A549 (cell line): ENCODE measurements around the gene PSMD8. TPM values are rescaled to one million over a fixed set of nuclear protein-coding genes. Genes with fewer than 3 reads are reported as not detected.

Source experiments
- CBX2 ChIP-seq: fragments of 200-600 bp; sonication (generic); IDR thresholded peaks from 2 replicates; pipeline ENCODE4 v1.6.1; 2016; ENCODE audit warnings: low read depth, mild to moderate bottlenecking, borderline replicate concordance
- CBX8 ChIP-seq: fragments of 200-600 bp; sonication (generic); IDR thresholded peaks from 2 replicates; pipeline ENCODE4 v1.6.1; 2016
- CEBPB ChIP-seq, 2 experiments: fragments of >200 bp in 1 of 2; sonication (Bioruptor Twin) in 1 of 2; formaldehyde crosslinking in 1 of 2; IDR thresholded peaks; 2 replicates each; pipeline ENCODE4 v1.6.1; 2012 to 2016
- E2F6 ChIP-seq: IDR thresholded peaks from 2 replicates; pipeline ENCODE4 v1.6.1; 2012; ENCODE audit warnings: low read depth, borderline replicate concordance
- EHMT2 ChIP-seq: fragments of 200-600 bp; sonication (generic); IDR thresholded peaks from 2 replicates; pipeline ENCODE4 v1.6.1; 2016; ENCODE audit warnings: antibody characterized with exemption, low read depth, mild to moderate bottlenecking, moderate library complexity
- ESRRA ChIP-seq: fragments of 150-350 bp; IDR thresholded peaks from 2 replicates; pipeline ENCODE4 v1.6.1; 2014; ENCODE audit warnings: mild to moderate bottlenecking, low read length, borderline replicate concordance
- FOSL2 ChIP-seq, 2 experiments: fragments of 450-650 bp in 1 of 2; fragments of >200 bp in 1 of 2; sonication (Bioruptor Twin) in 1 of 2; formaldehyde crosslinking; IDR thresholded peaks; 2 replicates each; pipeline versions ENCODE4 v1.5.0 to v1.6.1; 2016 to 2020; ENCODE audit warnings: mild to moderate bottlenecking in 1 of 2, moderate library complexity in 1 of 2
- FOXS1 ChIP-seq: fragments of 250-450 bp; sonication (Bioruptor Pico); IDR thresholded peaks from 2 replicates; pipeline ENCODE4 v1.5.0; 2020; ENCODE audit warnings: mild to moderate bottlenecking, moderate library complexity
- GATA3 ChIP-seq: IDR thresholded peaks from 2 replicates; pipeline ENCODE4 v1.6.1; 2012; ENCODE audit warnings: borderline replicate concordance
- HDAC2 ChIP-seq: fragments of 200-600 bp; sonication (generic); IDR thresholded peaks from 2 replicates; pipeline ENCODE4 v1.6.1; 2016
- HES2 ChIP-seq: fragments of >200 bp; sonication (Bioruptor Twin); formaldehyde crosslinking; IDR thresholded peaks from 2 replicates; pipeline ENCODE4 v1.6.1; 2016
- HEYL ChIP-seq: fragments of 250-450 bp; sonication (Bioruptor Pico); IDR thresholded peaks from 2 replicates; pipeline ENCODE4 v1.8.0; 2021; ENCODE audit warnings: mild to moderate bottlenecking, moderate library complexity
- HOXB5 ChIP-seq: fragments of 250-450 bp; sonication (Bioruptor Pico); IDR thresholded peaks from 2 replicates; pipeline ENCODE4 v1.5.0; 2020; ENCODE audit warnings: mild to moderate bottlenecking, moderate library complexity
- KDM5A ChIP-seq: fragments of 200-600 bp; sonication (generic); IDR thresholded peaks from 2 replicates; pipeline ENCODE4 v1.6.1; 2016; ENCODE audit warnings: antibody characterized with exemption, mild to moderate bottlenecking
- MAFK ChIP-seq: fragments of 450-650 bp; IDR thresholded peaks from 2 replicates; pipeline ENCODE4 v1.6.1; 2014; ENCODE audit not compliant: partially characterized antibody
- MAZ ChIP-seq: fragments of 150-350 bp; IDR thresholded peaks from 2 replicates; pipeline ENCODE4 v1.6.1; 2014; ENCODE audit warnings: antibody characterized with exemption, low read depth, low read length, borderline replicate concordance
- NPAS2 ChIP-seq: fragments of 250-450 bp; sonication (Bioruptor Pico); IDR thresholded peaks from 2 replicates; pipeline ENCODE4 v1.8.0; 2022; ENCODE audit warnings: mild to moderate bottlenecking, moderate library complexity, borderline replicate concordance
- NR3C1 ChIP-seq: fragments of >200 bp; sonication (Bioruptor Twin); formaldehyde crosslinking; IDR thresholded peaks from 3 replicates; pipeline ENCODE4 v1.6.1; 2017
- PBX3 ChIP-seq: IDR thresholded peaks from 2 replicates; pipeline ENCODE4 v1.6.1; 2012
- RARB ChIP-seq: fragments of 250-450 bp; sonication (Bioruptor Pico); IDR thresholded peaks from 2 replicates; pipeline ENCODE4 v1.8.0; 2021; ENCODE audit warnings: mild to moderate bottlenecking, moderate library complexity
- TFCP2L1 ChIP-seq: fragments of 250-450 bp; sonication (Bioruptor Pico); IDR thresholded peaks from 2 replicates; pipeline ENCODE4 v1.5.0; 2021; ENCODE audit warnings: mild to moderate bottlenecking
- polyA plus RNA-seq, 4 experiments: library from polyadenylated mRNA; depleted of rRNA in 3 of 4; stranded (reverse); fragments of >200 nt; fragmentation: RNase III in 1 of 4; extraction: RNeasy Plus Mini Kit Qiagen cat#74134 plus additional on column Dnase treatment in 1 of 4; gene quantifications; 2 replicates in 3 of 4; 3 replicates in 1 of 4; pipeline ENCODE4 v1.2.3, GENCODE V29; 2011 to 2017
- TF ChIP-seq, protein P1 (sequence below): fragments of 250-450 bp; sonication (Bioruptor Pico); IDR thresholded peaks from 2 replicates; pipeline ENCODE4 v1.5.0; 2021; ENCODE audit warnings: mild to moderate bottlenecking, moderate library complexity, borderline replicate concordance
- TF ChIP-seq, protein P2 (sequence below): fragments of 150-350 bp; IDR thresholded peaks from 2 replicates; pipeline ENCODE4 v1.6.1; 2014; ENCODE audit warnings: low read depth, mild to moderate bottlenecking, low read length
- TF ChIP-seq, protein P3 (sequence below): IDR thresholded peaks from 2 replicates; pipeline ENCODE4 v1.6.1; 2012

Gene PSMD8
- polyA plus RNA-seq, 2 of the 4 experiments (the other 2 are of a cell fraction) = 437 to 456 TPM

GRCh38 chr19:38384209-38385027, 10.0 kb downstream of the PSMD8 start (continued):
- TF ChIP-seq, protein P1, sequence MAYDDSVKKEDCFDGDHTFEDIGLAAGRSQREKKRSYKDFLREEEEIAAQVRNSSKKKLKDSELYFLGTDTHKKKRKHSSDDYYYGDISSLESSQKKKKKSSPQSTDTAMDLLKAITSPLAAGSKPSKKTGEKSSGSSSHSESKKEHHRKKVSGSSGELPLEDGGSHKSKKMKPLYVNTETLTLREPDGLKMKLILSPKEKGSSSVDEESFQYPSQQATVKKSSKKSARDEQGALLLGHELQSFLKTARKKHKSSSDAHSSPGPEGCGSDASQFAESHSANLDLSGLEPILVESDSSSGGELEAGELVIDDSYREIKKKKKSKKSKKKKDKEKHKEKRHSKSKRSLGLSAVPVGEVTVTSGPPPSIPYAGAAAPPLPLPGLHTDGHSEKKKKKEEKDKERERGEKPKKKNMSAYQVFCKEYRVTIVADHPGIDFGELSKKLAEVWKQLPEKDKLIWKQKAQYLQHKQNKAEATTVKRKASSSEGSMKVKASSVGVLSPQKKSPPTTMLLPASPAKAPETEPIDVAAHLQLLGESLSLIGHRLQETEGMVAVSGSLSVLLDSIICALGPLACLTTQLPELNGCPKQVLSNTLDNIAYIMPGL (CRISPR knock-in tag) = no peak
- TF ChIP-seq RARB (CRISPR knock-in tag) (no peak; the same call in 1 of the 2 replicates), ESRRA (no peak), EHMT2 (no peak), CBX2 (no peak), TFCP2L1 (CRISPR knock-in tag) (no peak), KDM5A (no peak), E2F6 (no peak), NR3C1 (no peak), CEBPB (IDR thresholded peaks at IDR 0.05) (no peak), CBX8 (no peak), HDAC2 (no peak), FOXS1 (CRISPR knock-in tag) (no peak), FOSL2 (IDR thresholded peaks at IDR 0.05) (no peak), FOSL2 (CRISPR knock-in tag; IDR thresholded peaks at IDR 0.05) (no peak), HOXB5 (no peak), HES2 (no peak), MAZ (no peak), GATA3 (no peak), MAFK (no peak), HEYL (no peak), NPAS2 (CRISPR knock-in tag) (no peak), PBX3 (no peak; the same call in 1 of the 2 replicates)
- TF ChIP-seq, protein P2, sequence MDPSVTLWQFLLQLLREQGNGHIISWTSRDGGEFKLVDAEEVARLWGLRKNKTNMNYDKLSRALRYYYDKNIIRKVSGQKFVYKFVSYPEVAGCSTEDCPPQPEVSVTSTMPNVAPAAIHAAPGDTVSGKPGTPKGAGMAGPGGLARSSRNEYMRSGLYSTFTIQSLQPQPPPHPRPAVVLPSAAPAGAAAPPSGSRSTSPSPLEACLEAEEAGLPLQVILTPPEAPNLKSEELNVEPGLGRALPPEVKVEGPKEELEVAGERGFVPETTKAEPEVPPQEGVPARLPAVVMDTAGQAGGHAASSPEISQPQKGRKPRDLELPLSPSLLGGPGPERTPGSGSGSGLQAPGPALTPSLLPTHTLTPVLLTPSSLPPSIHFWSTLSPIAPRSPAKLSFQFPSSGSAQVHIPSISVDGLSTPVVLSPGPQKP = no peak
- TF ChIP-seq, protein P3, sequence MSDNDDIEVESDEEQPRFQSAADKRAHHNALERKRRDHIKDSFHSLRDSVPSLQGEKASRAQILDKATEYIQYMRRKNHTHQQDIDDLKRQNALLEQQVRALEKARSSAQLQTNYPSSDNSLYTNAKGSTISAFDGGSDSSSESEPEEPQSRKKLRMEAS = no peak
